ENCODE data around the gene HSP90B1.
A peak's percentile ranks its signal among the peaks of the same experiment; 100 is the strongest.

Gene HSP90B1

DNA sequence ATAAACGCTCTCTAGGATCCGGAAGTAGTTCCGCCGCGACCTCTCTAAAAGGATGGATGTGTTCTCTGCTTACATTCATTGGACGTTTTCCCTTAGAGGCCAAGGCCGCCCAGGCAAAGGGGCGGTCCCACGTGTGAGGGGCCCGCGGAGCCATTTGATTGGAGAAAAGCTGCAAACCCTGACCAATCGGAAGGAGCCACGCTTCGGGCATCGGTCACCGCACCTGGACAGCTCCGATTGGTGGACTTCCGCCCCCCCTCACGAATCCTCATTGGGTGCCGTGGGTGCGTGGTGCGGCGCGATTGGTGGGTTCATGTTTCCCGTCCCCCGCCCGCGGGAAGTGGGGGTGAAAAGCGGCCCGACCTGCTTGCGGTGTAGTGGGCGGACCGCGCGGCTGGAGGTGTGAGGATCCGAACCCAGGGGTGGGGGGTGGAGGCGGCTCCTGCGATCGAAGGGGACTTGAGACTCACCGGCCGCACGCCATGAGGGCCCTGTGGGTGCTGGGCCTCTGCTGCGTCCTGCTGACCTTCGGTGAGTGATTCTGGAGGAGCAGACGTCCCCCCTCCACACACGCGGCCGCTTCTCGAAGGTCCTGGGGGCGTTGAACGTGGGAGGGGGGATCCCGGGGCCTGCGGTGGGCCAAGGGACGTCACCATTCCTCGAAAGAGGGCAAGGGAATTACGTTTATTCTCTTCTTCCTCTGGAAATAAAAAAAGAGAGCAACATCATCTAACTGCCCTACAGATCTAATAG lies at the start of gene HSP90B1:
HSP90B1 (plus strand) TSS at position 377 of the 753 bp plus-strand sequence; CDS start at position 483, 106 bp downstream.
- peak; percentile 100 for DNase-seq

DNA sequence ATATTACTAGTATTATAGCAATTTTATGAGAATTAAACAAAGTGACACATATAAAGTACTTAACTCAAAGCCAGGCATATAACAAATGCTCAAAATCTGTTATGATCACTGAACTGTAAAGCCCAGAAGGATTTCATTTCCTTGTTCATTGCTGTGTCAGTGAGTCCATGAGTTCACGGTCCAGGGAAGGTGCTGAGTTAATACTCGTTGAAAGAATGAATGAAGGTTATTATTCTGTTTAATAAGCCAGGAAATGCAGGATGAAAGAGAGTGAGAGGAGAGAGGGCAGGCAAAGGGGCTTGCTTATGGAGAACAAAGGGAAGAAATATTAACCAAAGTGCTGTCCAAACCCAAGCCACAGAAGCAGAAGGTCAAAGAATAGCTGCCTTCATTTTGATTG lies 48.9 kb upstream of the HSP90B1 start:
- DNase-seq, result peak; percentile 47

DNA sequence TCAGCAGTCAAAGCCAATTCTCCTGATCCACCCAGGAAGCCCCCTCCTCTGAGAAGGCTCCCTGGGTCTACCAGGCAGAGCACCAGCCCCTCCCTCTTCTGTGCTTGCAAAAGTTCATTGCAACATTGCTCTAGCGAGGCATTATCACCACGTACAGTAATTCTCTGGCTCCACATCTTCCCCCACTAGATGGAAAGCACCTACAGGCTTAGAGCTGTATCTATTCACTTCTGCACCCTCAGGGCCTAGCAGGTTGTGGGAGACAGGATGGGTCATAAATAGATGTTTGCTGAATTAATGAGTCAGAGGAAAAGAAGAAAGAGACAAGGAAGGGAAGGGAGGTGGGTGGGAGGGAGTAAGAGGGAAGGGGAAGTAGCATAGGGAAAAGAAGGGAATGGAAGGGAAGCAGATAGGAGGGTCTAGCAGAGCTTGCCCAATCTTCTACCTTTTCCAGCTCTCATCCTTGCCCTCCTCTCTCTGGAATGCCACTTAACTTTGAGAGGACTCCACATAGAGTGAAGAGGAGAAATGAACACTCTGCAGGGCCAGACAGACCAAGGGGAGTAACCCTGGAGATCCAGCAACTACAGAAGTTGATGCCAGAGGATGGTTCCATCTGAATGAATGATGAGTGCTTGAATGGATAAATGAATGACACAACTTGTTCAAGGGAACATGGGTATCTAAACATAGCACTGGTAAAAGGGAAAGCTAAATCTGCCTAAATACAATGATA lies 47.2 kb upstream of the HSP90B1 start:
- peak; percentile 77 for DNase-seq

DNA sequence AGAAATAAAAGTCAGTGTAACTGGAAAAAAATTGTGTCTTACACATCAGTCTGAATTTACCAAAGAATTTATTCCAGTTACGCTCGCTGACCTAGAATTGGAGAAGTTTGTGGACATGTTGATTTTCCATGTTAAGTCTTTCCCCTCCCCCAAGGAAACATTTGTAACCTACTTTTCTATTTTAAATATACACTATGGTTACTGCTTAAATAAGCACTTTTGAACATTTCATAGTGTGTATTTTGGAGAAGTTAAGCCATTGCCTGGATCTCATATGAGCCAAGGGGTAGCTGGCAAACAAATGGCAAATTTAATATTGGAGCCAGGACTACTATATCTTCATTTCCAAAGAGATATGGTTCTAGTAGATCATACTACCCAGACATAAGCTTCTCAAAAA lies 46.3 kb upstream of the HSP90B1 start:
- no peak for DNase-seq

DNA sequence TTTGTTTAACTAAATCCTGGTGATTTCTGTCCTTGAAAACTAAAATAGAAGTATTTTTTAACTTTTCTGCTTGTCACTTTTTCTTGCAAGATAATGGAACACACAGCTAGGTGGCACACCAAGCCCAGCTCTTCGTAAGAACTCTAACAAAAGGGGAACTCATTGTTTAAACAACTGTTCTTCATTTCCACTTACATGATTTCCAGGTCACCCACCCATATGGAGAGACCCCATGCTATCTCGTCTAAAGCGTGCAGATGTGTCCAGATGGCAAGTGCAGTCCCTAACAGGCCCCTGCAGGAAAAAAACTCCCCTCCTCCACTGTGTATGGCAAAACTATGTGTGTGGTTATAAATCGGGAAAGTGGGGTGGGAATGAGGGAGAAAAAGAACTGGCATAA lies 45.9 kb upstream of the HSP90B1 start:
- peak; percentile 87 for DNase-seq

DNA sequence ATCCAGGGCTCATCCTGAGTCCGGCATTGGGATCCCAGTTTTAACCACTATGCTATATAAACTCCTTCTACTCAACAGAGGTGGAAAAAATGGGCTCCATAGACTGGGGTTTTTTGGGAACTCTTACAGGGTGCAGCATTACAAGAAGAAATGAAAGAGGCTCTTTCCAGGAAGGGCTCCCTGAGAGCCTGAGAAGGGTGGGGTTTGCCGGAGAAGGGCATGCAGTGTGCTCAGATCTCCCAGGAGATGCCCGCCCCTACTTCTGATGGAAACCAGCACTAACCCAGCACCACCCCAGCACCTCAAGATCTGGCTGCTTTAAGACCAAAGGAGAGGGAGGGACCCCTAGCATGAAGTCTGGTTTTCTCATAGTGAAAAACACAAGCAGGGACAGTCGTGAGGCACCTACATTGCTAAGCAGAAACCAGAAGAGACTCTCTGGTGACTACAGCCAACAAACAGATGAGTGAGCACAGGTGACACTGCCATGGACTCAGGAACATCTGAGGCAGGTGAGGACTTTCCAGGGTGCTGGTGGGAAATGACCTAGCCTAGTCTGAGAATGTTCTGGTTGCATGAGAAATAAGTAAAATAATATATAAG lies 43.9 kb upstream of the HSP90B1 start:
- DNase-seq, result no peak

DNA sequence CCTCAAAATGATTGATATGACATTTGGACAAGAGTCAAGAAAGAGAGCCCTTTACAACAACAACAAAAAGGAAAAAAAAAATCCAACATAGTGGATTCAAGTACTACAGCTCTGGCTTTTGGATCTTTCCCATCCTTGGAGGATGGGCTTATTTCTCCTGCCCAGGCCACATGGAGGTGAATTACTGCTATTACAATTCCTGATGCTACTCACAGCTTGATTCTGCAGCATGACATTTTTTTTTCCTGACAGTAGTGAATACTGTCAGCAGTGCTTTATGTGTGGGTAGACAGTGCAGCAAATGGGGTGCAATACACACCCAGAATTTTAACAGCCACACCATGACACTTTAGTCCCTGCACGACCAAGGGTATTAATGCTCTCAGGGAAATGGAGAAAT lies 42.5 kb upstream of the HSP90B1 start:
- no peak for DNase-seq

DNA sequence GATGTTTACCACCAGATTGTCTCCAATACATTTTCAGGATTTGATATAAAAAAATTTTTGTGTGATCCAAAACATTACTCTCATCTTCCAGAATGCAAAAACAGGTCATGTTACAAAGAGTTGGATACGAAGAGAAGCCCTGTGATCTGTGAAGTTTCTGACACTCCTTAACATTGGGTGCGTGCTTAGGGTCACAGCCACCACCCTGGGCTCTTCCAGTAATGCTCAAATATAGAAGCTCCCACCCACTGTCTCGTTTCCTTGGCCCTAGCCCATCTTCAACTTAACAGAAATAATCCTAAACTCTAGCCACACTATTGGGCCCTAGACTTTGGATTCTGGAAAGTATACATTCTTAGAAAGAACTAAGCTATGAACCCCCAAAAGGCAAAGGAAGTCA lies 32.9 kb upstream of the HSP90B1 start:
- DNase-seq, result no peak

DNA sequence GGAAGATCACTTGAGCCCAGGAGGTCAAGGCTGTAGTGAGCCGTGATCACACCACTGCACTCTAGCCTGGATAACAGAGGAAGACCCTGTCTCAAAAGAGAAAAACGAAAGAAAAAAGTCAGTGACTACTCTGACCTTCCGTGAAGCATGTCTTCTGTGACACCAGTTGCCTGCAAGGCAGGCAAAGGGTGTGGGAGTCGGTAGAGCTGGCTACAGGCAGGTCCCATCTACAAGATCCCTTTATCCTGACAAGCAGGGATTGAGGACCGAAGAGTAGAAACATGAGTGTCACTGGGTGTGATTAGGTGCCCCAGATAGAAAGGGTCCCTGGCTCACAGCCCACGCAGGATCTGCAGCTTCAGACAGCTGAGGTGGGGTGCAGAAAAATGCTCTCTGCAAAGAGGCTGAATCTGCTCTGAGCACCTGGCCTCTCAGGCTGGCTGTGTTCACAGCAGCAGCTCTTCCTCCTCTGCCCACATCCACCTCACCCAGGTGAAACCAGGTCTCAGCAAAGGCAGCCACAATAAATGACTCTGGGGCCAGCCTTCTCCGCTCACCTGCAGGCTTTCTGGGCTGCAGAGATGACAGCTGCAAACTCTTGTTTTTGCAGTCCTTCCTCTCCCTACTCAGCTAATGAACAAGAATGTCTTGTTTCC lies 28.6 kb upstream of the HSP90B1 start:
- DNase-seq, result peak; percentile 51

DNA sequence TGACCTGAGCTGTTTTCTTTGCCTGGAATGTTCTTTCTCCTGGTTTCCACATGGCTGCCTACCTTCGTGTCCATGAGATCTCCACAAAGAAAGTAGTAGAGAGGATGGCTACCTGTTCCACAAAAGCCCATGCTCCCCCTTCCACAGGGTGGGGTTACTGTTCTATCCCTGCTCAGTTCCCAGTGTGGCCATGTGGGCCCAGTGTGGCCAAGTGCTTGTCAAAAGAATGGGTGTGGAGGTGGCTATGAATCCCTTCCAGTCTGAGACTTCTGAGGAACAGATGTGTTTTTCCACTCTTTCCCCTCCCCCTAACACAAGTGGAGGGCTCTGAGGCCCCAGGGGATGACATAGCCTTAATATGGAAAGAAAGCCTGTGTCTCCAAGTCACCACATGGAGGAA lies 26.2 kb upstream of the HSP90B1 start:
- peak; percentile 42 for DNase-seq

DNA sequence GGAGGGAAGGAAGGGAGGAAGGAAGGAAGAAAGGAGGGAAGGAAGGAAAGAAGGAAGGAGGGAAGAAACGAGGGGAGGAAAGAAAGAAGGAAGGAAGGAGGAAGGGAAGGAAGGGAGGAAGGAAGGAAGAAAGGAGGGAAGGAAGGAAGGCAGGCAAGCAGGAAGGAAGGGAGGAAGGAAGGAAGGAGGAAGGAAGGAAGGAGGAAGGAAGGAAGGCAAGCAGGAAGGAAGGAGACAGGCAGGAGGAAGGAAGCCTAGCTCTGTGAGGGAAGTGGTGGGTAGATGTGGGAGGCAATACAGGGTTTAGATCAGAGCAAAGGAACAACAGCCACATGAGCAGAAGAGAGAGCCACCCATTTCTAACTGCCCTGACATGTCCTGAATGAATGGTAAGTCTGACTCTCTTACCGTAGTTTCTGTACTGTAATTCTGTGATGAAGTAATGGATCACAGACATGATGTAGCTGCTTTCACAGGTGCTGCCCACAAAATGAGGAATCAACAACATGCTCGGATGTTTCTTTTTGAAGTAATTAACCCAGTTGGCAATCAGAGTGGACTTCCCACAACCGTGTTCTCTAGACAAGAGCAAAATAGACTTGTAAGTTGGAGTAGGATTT lies 24.4 kb upstream of the HSP90B1 start:
- peak; percentile 8 for DNase-seq

DNA sequence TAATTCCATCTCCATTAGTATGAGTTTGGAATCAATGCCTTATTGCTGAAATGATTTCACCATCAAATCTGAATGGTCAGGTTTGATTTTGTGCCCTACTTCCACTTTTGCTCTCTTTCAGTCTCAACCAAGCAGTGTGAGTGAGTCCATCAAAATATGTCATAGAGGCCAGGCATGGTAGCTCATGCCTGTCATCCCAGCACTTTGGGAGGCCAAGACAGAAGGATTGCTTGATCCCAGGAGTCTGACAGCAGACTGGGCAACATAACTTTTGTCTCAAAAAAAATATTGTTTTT lies 22.0 kb upstream of the HSP90B1 start:
- no peak for DNase-seq

DNA sequence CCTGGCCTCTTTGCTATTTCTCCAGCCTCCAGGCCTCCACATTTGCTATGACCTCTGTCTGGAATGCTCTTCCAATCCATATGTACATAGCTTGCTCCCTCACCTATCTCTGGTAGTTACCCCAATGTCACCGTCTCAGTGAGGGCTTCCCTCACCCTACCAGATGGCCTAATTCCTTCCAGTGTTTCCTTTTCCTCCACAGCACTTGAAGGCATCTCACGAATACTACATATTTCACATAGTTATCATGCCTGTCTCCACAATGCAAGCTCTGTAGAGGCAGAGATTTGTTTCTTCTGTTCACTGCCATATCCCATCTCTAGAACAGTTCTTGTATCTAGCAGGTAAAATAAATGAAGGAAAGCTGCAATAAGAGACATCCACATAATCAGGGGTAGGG lies 21.3 kb upstream of the HSP90B1 start:
- no peak for DNase-seq

DNA sequence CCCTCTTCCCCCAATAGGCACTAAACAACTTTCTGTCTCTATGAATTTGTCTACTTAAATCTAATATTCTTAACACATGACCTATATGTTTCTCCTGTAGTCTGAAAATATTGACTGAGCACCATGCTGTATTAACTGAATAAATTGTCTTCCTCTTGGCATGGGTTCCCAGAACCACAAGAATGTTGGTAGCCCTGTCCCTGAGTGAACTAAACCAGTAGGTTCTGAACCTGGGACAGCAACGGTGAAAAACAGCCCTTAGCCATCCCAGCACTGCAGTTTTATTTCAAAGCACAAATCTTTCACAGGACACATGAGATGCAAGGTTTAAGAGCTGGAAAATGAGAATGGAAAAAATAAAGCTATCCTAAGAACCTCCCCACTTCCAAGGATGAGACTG lies 20.4 kb upstream of the HSP90B1 start:
- no peak for DNase-seq

DNA sequence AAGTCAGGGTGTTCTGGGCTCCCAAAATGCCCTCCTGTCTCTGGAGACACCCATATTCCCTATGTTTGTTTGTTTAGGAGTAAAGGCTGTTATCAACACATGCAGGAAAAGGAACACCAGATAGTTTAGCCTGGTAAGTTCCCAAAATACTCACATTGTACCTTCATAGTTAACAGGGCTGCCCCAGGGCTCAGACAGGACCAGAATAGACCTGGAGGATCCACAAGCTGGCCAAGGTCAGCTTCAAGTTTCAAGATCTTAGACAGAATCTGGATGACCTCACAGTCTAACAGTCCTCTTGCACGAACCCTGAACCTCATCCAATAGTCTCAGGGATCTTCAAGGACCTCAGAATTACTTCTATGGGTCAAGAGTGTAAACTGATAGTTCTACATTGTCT lies 18.1 kb upstream of the HSP90B1 start:
- no peak for DNase-seq

DNA sequence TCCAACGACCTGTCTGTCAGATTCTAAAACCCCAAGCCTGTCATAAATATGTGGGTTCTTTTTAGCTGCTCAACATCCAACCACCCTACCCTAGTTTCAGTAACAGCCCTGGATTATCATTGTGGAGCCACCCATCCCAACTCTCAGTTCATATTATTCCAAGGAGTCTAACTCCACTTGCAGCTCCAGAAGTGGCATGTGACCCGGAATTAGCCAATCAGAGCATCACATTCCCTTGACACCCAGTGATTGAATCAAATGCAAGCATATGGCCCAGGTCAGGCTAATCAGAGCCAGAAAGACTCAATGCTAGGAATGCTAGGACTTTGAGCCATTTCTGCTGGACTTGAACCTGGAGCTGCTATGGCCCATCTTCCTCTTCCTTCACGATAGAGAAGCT lies 17.1 kb upstream of the HSP90B1 start:
- DNase-seq, result peak; percentile 58

DNA sequence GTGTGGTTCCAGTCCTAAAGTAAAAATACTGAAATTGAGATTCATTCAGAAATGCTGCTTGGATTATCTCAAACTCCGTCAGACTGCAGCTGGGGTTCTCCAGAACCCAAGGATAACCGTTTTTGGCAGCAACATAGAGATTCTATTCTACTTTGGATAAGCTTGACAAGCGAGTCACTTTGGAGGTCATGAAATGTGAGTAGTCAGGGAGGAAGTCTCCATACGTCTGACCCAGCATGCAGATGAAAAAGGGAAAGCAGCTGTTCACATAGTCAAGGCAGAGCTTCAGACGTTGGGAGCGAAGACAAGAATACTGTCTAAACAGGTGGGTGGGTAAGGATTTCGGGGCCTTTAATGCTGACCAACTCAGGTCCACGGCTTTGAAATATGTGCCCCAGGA lies 14.9 kb upstream of the HSP90B1 start:
- peak; percentile 26 for DNase-seq

DNA sequence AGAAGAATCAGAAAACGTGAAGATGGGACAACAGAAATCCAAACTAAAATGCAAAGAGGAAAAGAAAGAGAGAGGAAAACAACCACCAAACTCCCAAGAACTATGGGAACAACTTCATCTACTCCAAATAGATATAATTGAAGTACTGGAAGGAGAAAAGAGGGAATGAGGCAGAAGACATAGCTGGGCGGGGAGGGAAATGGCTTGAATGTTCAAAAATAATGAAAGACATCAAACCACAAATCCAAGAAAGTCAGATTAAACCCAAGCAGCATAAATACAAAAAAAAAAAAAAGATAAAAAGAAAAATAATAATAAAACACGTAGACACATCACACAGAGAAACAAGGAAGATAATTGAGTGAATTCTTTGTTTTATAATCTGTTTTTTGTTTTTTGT lies 12.3 kb upstream of the HSP90B1 start:
- DNase-seq, result no peak

DNA sequence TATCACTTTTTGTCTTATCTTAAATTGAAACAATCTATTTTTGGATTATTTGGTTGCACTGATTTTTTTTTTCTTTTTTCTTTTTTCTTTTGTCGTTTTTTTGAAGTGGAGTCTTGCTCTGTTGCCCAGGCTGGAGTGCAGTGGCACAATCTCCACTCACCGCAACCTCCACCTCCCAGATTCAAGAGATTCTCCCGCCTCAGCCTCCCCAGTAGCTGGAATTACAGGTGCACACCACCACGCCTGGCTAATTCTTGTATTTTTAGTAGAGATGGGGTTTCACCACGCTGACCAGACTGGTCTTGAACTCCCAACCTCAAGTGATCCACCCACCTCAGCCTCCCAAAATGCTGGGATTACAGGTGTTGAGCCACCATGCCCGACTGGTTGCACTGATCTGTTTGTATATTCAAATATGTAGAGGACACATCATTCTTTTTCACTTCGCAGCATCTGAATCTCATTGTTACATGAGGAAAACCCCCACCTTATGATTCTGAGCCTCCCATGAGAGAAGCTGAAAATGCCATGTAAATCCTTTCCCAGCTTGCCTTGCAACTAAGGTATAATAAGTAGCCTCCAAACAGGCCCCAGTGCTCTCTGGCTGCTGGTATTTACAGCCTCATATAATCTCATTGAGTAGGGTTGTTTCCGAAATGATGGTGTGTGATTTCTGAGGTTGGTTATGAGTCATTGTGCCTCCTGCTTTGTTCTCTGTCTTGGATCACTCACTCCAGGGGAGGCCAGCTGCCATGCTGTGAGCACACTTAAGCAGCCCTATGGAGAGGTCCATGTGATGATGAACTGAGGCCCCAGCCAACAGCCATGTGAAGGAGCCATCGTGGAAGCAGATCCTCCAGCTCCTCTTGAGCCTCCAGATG lies 5.2 kb upstream of the HSP90B1 start:
- peak; percentile 95 for DNase-seq

DNA sequence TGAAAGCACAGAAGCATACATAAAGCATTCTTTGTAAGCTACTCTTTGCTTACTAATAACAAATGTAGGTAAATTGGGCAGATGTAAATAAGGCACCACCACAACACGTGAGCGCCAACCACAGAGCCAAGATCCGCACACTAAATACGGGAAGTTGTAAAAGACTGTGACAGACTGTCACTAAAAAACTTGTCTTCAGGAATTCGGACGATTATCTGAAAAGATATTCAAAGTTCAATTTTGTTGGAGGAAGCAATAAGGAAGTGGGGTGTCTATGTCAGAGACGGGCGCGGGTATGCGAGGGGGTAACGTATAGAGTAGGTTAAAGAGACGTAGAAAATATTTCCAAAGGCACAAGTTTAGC lies 1.5 kb upstream of the HSP90B1 start:
- DNase-seq, result no peak

DNA sequence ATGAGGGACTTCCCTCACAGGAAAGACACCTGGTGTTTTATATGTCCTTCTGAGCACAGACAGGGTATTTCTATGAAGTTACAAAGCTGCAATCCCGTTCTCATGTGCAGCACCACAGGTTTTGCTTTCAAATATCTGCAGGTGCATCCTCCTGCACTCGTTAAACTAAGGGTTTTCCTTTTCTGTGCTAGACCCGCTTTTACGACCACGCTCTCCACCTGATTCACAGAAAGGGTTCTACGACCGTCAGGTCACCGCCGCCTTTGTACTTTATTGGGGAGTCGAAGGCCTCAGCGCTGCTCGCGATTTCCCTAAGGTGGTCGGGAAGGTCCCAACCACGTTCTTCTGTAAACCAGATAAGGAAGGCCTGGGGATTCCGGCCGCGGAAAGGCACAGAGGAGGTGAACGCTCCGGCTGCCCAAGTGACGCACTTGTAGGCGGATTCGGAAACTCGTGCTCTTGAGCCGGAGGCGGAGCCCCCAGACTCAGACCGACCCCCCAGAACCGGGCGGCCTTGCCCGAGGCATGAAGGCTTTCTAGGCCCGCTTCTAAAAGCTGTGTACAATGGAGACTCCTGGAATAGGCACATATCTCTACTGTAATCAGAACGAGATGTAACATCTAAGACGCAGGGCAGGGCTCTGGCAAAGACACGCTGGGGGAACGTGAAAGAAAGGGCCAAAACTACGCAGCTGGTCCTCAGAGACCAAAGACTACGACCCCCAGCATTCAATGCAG lies 995 bp upstream of the HSP90B1 start:
- DNase-seq, result peak; percentile 98

DNA sequence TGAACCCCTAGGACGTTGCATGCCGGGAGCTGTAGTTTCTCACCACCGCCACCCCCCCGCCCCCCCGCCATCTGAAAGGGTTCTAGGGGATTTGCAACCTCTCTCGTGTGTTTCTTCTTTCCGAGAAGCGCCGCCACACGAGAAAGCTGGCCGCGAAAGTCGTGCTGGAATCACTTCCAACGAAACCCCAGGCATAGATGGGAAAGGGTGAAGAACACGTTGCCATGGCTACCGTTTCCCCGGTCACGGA lies 501 bp upstream of the HSP90B1 start:
- no peak for DNase-seq

All from NCI-H69 (cell line).